GM23338 (cell line): ENCODE results near the gene RNF217. TPM values are rescaled to one million over a fixed set of nuclear protein-coding genes. Genes with fewer than 3 reads are reported as not detected.

ENCODE experiments used
- ATAC-seq: fragments of 200-7000 bp; cut with Tn5 transposase; 3 replicates; pipeline ENCODE4 v1.9.1; 2020
- DNase-seq: peaks from one replicate; pipeline ENCODE4 v3.0.0-alpha.2; 2015; ENCODE audit warnings: low spot score
- H2AFZ ChIP-seq: fragments of 200-600 bp; sonication (generic); 2 replicates; pipeline ENCODE4 v1.8.0; 2016; ENCODE audit warnings: antibody characterized with exemption, mild to moderate bottlenecking, moderate library complexity
- H3F3A ChIP-seq: fragments of 200-600 bp; sonication (generic); replicated peaks from 2 replicates; pipeline ENCODE4 v1.8.0; 2017; ENCODE audit warnings: antibody characterized with exemption, mixed run types, low read depth
- H3K27ac ChIP-seq: fragments of 200-600 bp; sonication (generic); 2 replicates; pipeline ENCODE4 v1.6.1; 2016; ENCODE audit warnings: low read depth
- H3K27me3 ChIP-seq: fragments of 200-600 bp; sonication (generic); 2 replicates; pipeline ENCODE4 v1.8.0; 2016; ENCODE audit warnings: mild to moderate bottlenecking, mixed run types, moderate library complexity; ENCODE audit not compliant: insufficient read depth
- H3K36me3 ChIP-seq: fragments of 200-600 bp; sonication (generic); 2 replicates; pipeline ENCODE4 v1.8.0; 2016; ENCODE audit warnings: mild to moderate bottlenecking; ENCODE audit not compliant: insufficient read depth
- H3K4me1 ChIP-seq: fragments of 200-600 bp; sonication (generic); 2 replicates; pipeline ENCODE4 v1.8.0; 2016; ENCODE audit warnings: mild to moderate bottlenecking, moderate library complexity; ENCODE audit not compliant: insufficient read depth
- H3K4me2 ChIP-seq: fragments of 200-600 bp; sonication (generic); 2 replicates; pipeline ENCODE4 v1.7.1; 2017; ENCODE audit warnings: mixed run types
- H3K4me3 ChIP-seq: fragments of 200-600 bp; sonication (generic); 2 replicates; pipeline ENCODE4 v1.6.1; 2016; ENCODE audit warnings: mixed run types
- H3K79me2 ChIP-seq: fragments of 200-600 bp; sonication (generic); replicated peaks from 2 replicates; pipeline ENCODE4 v1.8.0; 2017; ENCODE audit warnings: mild to moderate bottlenecking; ENCODE audit not compliant: insufficient read depth
- H3K9me2 ChIP-seq: fragments of 200-600 bp; sonication (generic); 2 replicates; pipeline ENCODE4 v1.8.0; 2017; ENCODE audit not compliant: insufficient read depth
- H4K20me1 ChIP-seq: fragments of 200-600 bp; sonication (generic); replicated peaks from 2 replicates; pipeline ENCODE4 v1.8.0; 2017; ENCODE audit warnings: mild to moderate bottlenecking; ENCODE audit not compliant: insufficient read depth
- H3K27ac Mint-ChIP-seq: 2 replicates; pipeline ENCODE4 v1.8.0; 2020; ENCODE audit warnings: inconsistent platforms, mild to moderate bottlenecking, moderate library complexity, mixed read lengths
- H3K27me3 Mint-ChIP-seq: 3 replicates; pipeline ENCODE4 v1.8.0; 2022; ENCODE audit warnings: low read depth, mild to moderate bottlenecking, moderate library complexity, mixed read lengths, inconsistent platforms; ENCODE audit not compliant: insufficient read depth, poor library complexity
- H3K36me3 Mint-ChIP-seq: 3 replicates; pipeline ENCODE4 v1.8.0; 2021; ENCODE audit warnings: low read depth, mild to moderate bottlenecking, inconsistent platforms, moderate library complexity, mixed read lengths
- H3K4me1 Mint-ChIP-seq: 3 replicates; pipeline ENCODE4 v1.8.0; 2020; ENCODE audit warnings: mild to moderate bottlenecking, inconsistent platforms, mixed read lengths
- H3K4me3 Mint-ChIP-seq: 3 replicates; pipeline ENCODE4 v1.8.0; 2021; ENCODE audit warnings: moderate library complexity, mild to moderate bottlenecking, inconsistent platforms, mixed read lengths
- H3K9me3 Mint-ChIP-seq: 3 replicates; pipeline ENCODE4 v1.8.0; 2020; ENCODE audit warnings: moderate library complexity, mild to moderate bottlenecking, inconsistent platforms, mixed read lengths
- CREB1 ChIP-seq: fragments of 250-450 bp; sonication (Bioruptor Pico); IDR thresholded peaks from 2 replicates; pipeline ENCODE4 v1.5.0; 2020; ENCODE audit warnings: low read depth, mild to moderate bottlenecking, moderate library complexity
- ETS1 ChIP-seq: IDR thresholded peaks from 2 replicates; pipeline ENCODE4 v1.6.1; 2016; ENCODE audit warnings: antibody characterized with exemption
- EZH2 ChIP-seq: fragments of 200-600 bp; sonication (generic); IDR thresholded peaks from one replicate; pipeline ENCODE4 v1.8.0; 2017; ENCODE audit warnings: antibody characterized with exemption, mild to moderate bottlenecking, low read depth; ENCODE audit not compliant: unreplicated experiment
- EZH2phosphoT487 ChIP-seq: fragments of 200-600 bp; sonication (generic); IDR thresholded peaks from one replicate; pipeline ENCODE4 v1.8.1; 2018; ENCODE audit warnings: antibody characterized with exemption; ENCODE audit not compliant: unreplicated experiment
- NANOG ChIP-seq: IDR thresholded peaks from 2 replicates; pipeline ENCODE4 v1.6.1; 2016; ENCODE audit warnings: antibody characterized with exemption, borderline replicate concordance
- POLR2AphosphoS5 ChIP-seq: IDR thresholded peaks from 2 replicates; pipeline ENCODE4 v1.6.1; 2016; ENCODE audit warnings: antibody characterized with exemption, low read depth
- REST ChIP-seq: IDR thresholded peaks from one replicate; pipeline ENCODE4 v1.6.1; 2018; ENCODE audit warnings: antibody characterized with exemption; ENCODE audit not compliant: unreplicated experiment
- STAT1 ChIP-seq: IDR thresholded peaks from one replicate; pipeline ENCODE4 v1.6.1; 2016; ENCODE audit warnings: antibody characterized with exemption; ENCODE audit not compliant: unreplicated experiment
- ZNF114 ChIP-seq: fragments of 250-450 bp; sonication (Bioruptor Pico); IDR thresholded peaks from 2 replicates; pipeline ENCODE4 v1.5.0; 2020; ENCODE audit warnings: mild to moderate bottlenecking, moderate library complexity
- ZNF462 ChIP-seq: fragments of 250-450 bp; sonication (Bioruptor Pico); IDR thresholded peaks from 2 replicates; pipeline ENCODE4 v1.5.0; 2020; ENCODE audit warnings: mild to moderate bottlenecking, moderate library complexity
- polyA plus RNA-seq: library from polyadenylated mRNA; unstranded; fragments of >200 nt; fragmentation: Nextera tagmentation; extraction: Ambion mirVana; gene quantifications from 2 replicates; pipeline ENCODE4 v1.2.1, GENCODE V29; 2016
- total RNA-seq: library from RNA; depleted of rRNA; stranded (reverse); fragments of >200 nt; shearing (Covaris generic); gene quantifications from 2 replicates; pipeline ENCODE4 v1.2.3, GENCODE V29; 2014

Gene RNF217
- total and polyA plus RNA-seq, 2 experiments from 2014 or later, result 1.7 to 6.2 TPM

- TF ChIP-seq ZNF462, result no peak
- no peaks in the 10 kb centered on the region for H3K9me2 ChIP-seq
- H3K4me1 ChIP-seq, result no peaks in the 10 kb centered on the region
- ATAC-seq, result no peak
- H4K20me1 ChIP-seq, result no peaks in the 10 kb centered on the region
- H3K79me2 ChIP-seq, result no peaks in the 10 kb centered on the region
- H2AFZ ChIP-seq, result no peak overlapping the region
- Mint-ChIP-seq H3K4me3 (no peak overlapping the region), H3K27ac (no peak overlapping the region; the same call in 1 of the 2 replicates), H3K4me1 (peaks cover 3% of the 10 kb centered on the region; the same call in 2 of the 3 replicates), H3K36me3 (no peaks in the 10 kb centered on the region), H3K9me3 (no peaks in the 10 kb centered on the region), H3K27me3 (no peaks in the 10 kb centered on the region)
- no peaks in the 10 kb centered on the region for H3K27me3 ChIP-seq
- no peak overlapping the region for H3K4me2 ChIP-seq
- H3K27ac ChIP-seq, result no peak overlapping the region
- H3F3A ChIP-seq, result no peaks in the 10 kb centered on the region
- H3K4me3 ChIP-seq, result no peak overlapping the region
- DNase-seq, result no peak
- H3K36me3 ChIP-seq, result no peaks in the 10 kb centered on the region
These were observed 124.5 kb downstream of the RNF217 start for GRCh38 chr6:125086716-125087115.

- Mint-ChIP-seq H3K36me3 (no peaks in the 10 kb centered on the region), H3K4me3 (no peak overlapping the region), H3K27me3 (no peaks in the 10 kb centered on the region), H3K9me3 (no peaks in the 10 kb centered on the region), H3K27ac (no peak overlapping the region), H3K4me1 (peaks cover 3% of the 10 kb centered on the region; the same call in 2 of the 3 replicates)
- Histone ChIP-seq H3K4me1 (no peaks in the 10 kb centered on the region), H2AFZ (no peak overlapping the region), H3K36me3 (no peaks in the 10 kb centered on the region), H3K4me3 (no peak overlapping the region), H3K4me2 (no peak overlapping the region), H4K20me1 (no peaks in the 10 kb centered on the region), H3F3A (no peaks in the 10 kb centered on the region), H3K79me2 (no peaks in the 10 kb centered on the region), H3K27me3 (no peaks in the 10 kb centered on the region), H3K9me2 (no peaks in the 10 kb centered on the region), H3K27ac (no peak overlapping the region)
- no peak for DNase-seq
- ATAC-seq, result no peak
- TF ChIP-seq CREB1 (CRISPR knock-in tag) (no peak), EZH2phosphoT487 (no peak), ETS1 (no peak), EZH2 (no peak), REST (no peak), POLR2AphosphoS5 (no peak), NANOG (no peak), ZNF114 (no peak), STAT1 (no peak)
These were observed 126.7 kb downstream of the RNF217 start for GRCh38 chr6:125088963-125089362.
